A673 (cell line): ENCODE results near the gene ATRN.

Experiments used
- CTCF ChIP-seq: fragments of 300-800, 200-600 bp; sonication (generic); conservative IDR thresholded peaks from 2 replicates; pipeline ENCODE4 v1.5.1; 2017; ENCODE audit warnings: low read depth, mild to moderate bottlenecking, antibody characterized with exemption, low read length, moderate library complexity, mixed read lengths
- EZH2 ChIP-seq: fragments of 200-600 bp; sonication (generic); IDR thresholded peaks from 2 replicates; pipeline ENCODE4 v1.6.1; 2017; ENCODE audit warnings: borderline replicate concordance, low read depth, mild to moderate bottlenecking, mixed read lengths, antibody characterized with exemption, low read length; ENCODE audit not compliant: poor library complexity, severe bottlenecking

- no peak for TF ChIP-seq CTCF
- TF ChIP-seq EZH2, result no peak
Measured at GRCh38 chr20:3693376-3693775, 222.6 kb downstream of the ATRN start.
